Progenitor cell of endocrine pancreas (in vitro differentiated cells): Measurements from ENCODE around the gene FHDC1. TPM values are rescaled to one million over a fixed set of nuclear protein-coding genes. Genes with fewer than 3 reads are reported as not detected.

Experiments
- DNase-seq: peaks from one replicate; pipeline ENCODE4 v3.0.0; 2021; ENCODE audit warnings: low spot score; ENCODE audit not compliant: unreplicated experiment
- H3K27ac Mint-ChIP-seq: 2 replicates; pipeline ENCODE4 v1.8.0; 2021; ENCODE audit warnings: mild to moderate bottlenecking, moderate library complexity, mixed read lengths
- H3K27me3 Mint-ChIP-seq: 2 replicates; pipeline ENCODE4 v1.8.0; 2021; ENCODE audit warnings: mixed read lengths
- H3K36me3 Mint-ChIP-seq: 2 replicates; pipeline ENCODE4 v1.8.0; 2022; ENCODE audit warnings: mixed read lengths; ENCODE audit not compliant: insufficient read depth
- H3K4me1 Mint-ChIP-seq: 2 replicates; pipeline ENCODE4 v1.8.0; 2021; ENCODE audit warnings: low read depth, mixed read lengths
- H3K4me3 Mint-ChIP-seq: 2 replicates; pipeline ENCODE4 v1.8.0; 2021; ENCODE audit warnings: low read depth, mild to moderate bottlenecking, moderate library complexity, mixed read lengths
- H3K9me3 Mint-ChIP-seq: 2 replicates; pipeline ENCODE4 v1.8.0; 2021; ENCODE audit warnings: low read depth, mixed read lengths
- total RNA-seq: library from RNA; stranded (reverse); gene quantifications from 2 replicates; pipeline ENCODE4 v1.2.1, GENCODE V29; 2021
- TF ChIP-seq, protein P1 (sequence below): fragments of 200-600 bp; sonication (generic); IDR thresholded peaks from one replicate; pipeline ENCODE4 v1.5.0; 2021; ENCODE audit warnings: antibody characterized with exemption, mild to moderate bottlenecking; ENCODE audit not compliant: unreplicated experiment

The FHDC1 gene
- total RNA-seq, 1 donor from 2014 or later: 11.6 TPM

DNA sequence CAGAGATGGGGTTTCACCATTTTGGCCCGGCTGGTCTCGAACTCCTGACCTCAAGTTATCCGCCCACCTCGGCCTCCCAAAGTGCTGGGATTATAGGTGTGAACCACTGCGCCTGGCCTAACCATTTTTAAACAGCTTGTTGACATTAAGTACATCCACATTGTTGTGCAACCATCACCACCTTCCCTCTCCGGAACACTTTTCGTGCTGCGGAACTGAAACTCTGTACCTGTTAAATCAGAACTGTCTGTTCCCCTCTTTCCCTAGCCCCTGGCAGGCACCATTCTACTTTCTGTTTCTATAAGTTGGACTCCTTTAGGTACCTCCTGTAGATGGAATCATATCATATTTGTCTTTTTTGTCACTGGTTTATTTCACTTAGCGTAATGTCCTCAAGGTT, 9.5 kb downstream of the FHDC1 start:
- Mint-ChIP-seq H3K36me3 (peaks cover 17% of the 10 kb centered on the region), H3K4me1 (peaks cover 21% of the 10 kb centered on the region), H3K4me3 (no peak overlapping the region), H3K9me3 (no peaks in the 10 kb centered on the region), H3K27me3 (no peaks in the 10 kb centered on the region), H3K27ac (no peak overlapping the region)
- TF ChIP-seq, protein P1, sequence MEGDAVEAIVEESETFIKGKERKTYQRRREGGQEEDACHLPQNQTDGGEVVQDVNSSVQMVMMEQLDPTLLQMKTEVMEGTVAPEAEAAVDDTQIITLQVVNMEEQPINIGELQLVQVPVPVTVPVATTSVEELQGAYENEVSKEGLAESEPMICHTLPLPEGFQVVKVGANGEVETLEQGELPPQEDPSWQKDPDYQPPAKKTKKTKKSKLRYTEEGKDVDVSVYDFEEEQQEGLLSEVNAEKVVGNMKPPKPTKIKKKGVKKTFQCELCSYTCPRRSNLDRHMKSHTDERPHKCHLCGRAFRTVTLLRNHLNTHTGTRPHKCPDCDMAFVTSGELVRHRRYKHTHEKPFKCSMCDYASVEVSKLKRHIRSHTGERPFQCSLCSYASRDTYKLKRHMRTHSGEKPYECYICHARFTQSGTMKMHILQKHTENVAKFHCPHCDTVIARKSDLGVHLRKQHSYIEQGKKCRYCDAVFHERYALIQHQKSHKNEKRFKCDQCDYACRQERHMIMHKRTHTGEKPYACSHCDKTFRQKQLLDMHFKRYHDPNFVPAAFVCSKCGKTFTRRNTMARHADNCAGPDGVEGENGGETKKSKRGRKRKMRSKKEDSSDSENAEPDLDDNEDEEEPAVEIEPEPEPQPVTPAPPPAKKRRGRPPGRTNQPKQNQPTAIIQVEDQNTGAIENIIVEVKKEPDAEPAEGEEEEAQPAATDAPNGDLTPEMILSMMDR: no peak
- no peak for DNase-seq

DNA sequence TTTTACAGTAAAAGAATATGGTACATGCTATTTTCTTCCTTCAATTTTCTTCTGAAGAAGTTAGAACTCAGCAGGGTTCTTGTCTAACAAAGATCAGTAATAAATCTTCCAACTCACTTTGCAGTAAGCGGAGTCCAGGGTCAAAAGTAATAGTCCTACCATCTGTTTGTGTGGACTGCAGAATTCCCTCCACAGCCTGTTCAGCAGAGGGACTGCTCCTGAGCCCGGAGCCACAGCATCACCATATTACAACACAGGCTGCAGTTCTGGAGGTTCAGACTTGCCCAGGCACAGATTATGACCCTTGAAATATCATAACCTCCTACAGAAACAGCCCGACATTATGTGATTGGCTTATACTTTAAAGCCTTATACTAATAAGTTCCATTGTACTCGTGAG, 10.3 kb downstream of the FHDC1 start:
- Mint-ChIP-seq H3K9me3 (no peaks in the 10 kb centered on the region), H3K27me3 (no peaks in the 10 kb centered on the region), H3K4me3 (no peak overlapping the region), H3K4me1 (peaks cover 29% of the 10 kb centered on the region), H3K36me3 (peaks cover 17% of the 10 kb centered on the region), H3K27ac (no peak overlapping the region)
- TF ChIP-seq, protein P1: no peak
- no peak for DNase-seq

DNA sequence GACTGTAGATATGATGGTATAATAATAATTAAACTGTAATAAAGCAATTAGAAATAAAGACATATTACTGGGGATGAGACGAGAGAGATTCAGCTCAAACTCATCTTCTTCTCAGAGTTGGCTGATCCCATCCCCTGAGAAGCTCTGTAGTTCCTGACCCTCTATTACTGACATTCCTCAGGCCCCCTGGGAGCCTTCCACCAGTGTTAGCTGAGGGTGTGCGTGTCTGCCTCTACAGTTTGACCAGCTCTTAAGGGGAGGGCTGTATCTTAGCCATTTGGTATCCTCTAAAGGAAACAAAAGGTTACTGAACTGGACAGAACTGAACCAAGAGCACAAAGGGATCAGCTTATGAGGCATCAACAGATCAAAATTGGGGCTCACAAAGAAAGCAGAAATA, 11.2 kb downstream of the FHDC1 start:
- peaks cover 17% of the 10 kb centered on the region for H3K36me3 Mint-ChIP-seq
- peaks cover 37% of the 10 kb centered on the region for H3K4me1 Mint-ChIP-seq
- TF ChIP-seq, protein P1: no peak
- no peaks in the 10 kb centered on the region for H3K27me3 Mint-ChIP-seq
- H3K27ac Mint-ChIP-seq: no peak overlapping the region
- no peak for DNase-seq
- H3K4me3 Mint-ChIP-seq: no peak overlapping the region
- H3K9me3 Mint-ChIP-seq: no peaks in the 10 kb centered on the region

DNA sequence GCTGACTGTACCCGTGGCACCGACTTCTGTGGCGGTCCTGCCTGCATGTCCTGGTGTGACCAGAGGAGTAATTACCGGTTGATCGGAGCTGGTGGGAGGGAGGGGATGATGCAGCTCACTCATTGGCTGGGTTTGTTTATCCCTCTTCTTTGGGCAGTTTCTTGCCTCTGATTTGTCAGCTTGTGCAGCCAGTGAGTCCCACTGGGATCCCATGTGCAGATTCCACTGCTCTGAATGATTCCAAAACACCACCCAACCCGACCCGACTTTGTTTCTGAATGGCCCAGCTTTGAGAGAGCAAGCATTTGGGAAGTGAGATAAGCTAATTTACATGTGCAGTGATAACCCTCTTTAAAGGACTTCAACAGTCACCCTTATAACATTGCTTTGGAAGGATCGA, 13.8 kb downstream of the FHDC1 start:
- peak overlapping the region; percentile 50 for H3K27ac Mint-ChIP-seq

DNA sequence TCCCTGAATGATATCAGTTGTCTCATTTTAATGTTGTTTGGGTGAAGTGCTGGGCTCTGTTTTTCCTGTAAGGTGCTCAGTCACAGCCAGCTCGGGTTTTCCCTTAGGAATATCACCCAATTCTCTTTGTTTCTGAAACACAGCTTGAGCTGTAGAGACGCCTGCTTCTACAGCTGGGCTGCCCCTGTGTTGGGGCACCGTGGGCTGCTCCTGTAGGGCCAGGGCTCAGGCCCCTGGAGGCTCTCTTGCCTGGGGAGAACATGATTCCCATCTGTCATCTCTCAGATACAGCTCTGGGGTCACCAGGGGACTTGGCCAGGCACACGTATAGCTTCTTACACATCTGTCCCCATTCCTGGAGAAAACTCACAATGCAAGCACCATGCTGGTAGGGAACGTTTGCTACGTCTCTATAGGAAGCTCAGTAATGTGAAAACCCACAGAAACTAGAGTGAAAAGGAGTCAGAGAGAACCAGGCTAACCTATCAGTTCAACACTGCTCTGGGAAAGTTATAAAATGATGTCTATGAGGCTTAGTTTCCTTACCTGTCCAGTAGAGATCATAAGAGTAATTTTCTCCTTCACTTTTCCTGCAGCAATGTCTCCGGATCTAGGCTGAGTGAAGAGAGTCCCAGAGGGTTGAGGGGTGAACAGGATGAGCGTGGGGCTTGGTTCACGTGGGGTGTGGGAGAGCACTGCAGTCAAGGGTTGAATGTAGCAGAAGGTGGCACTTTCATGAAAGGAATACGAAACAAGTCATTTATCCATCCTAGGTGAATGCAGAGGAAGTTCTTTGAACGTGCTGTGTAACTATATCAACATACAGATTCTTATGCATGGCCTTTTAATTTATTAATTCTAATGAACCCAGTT, 14.5 kb downstream of the FHDC1 start:
- Mint-ChIP-seq H3K27ac (peak overlapping the region; percentile 85), H3K4me1 (peaks cover 30% of the 10 kb centered on the region), H3K27me3 (peaks cover 3% of the 10 kb centered on the region), H3K36me3 (peaks cover 16% of the 10 kb centered on the region), H3K9me3 (no peaks in the 10 kb centered on the region), H3K4me3 (peak overlapping the region; percentile 55)
- TF ChIP-seq, protein P1: no peak
- DNase-seq: no peak

More for the DNA sequence above, 13.8 kb downstream of the FHDC1 start:
- peaks cover 3% of the 10 kb centered on the region for H3K27me3 Mint-ChIP-seq
- peak overlapping the region; percentile 54 for H3K4me3 Mint-ChIP-seq
- H3K36me3 Mint-ChIP-seq: peaks cover 17% of the 10 kb centered on the region
- H3K4me1 Mint-ChIP-seq: peaks cover 30% of the 10 kb centered on the region
- DNase-seq: no peak
- TF ChIP-seq, protein P1: no peak
- H3K9me3 Mint-ChIP-seq: no peaks in the 10 kb centered on the region
